GM13977 (cell line): ENCODE measurements around the gene POFUT2.
A peak's percentile ranks its signal among the peaks of the same experiment; 100 is the strongest.

Source experiments
- DNase-seq: peaks from one replicate; pipeline ENCODE4 v3.0.0; 2012; ENCODE audit warnings: low spot score
- in situ Hi-C: fragments of 300-500 bp; cut with MboI; formaldehyde crosslinking; loops from one replicate; pipeline ENCODE4 v1.12.0; 2022; ENCODE audit warnings: low sequenced_read_pairs, low pct_unique_long_range_greater_than_20kb, mixed read lengths, inconsistent platforms; ENCODE audit not compliant: unreplicated experiment
- TF ChIP-seq, protein P1 (sequence below): IDR thresholded peaks from 2 replicates; pipeline ENCODE4 v1.5.1; 2012; ENCODE audit warnings: mild to moderate bottlenecking, control low read depth; ENCODE audit not compliant: insufficient read depth; ENCODE audit errors: extremely low read depth, missing control alignments

POFUT2 gene

DNA sequence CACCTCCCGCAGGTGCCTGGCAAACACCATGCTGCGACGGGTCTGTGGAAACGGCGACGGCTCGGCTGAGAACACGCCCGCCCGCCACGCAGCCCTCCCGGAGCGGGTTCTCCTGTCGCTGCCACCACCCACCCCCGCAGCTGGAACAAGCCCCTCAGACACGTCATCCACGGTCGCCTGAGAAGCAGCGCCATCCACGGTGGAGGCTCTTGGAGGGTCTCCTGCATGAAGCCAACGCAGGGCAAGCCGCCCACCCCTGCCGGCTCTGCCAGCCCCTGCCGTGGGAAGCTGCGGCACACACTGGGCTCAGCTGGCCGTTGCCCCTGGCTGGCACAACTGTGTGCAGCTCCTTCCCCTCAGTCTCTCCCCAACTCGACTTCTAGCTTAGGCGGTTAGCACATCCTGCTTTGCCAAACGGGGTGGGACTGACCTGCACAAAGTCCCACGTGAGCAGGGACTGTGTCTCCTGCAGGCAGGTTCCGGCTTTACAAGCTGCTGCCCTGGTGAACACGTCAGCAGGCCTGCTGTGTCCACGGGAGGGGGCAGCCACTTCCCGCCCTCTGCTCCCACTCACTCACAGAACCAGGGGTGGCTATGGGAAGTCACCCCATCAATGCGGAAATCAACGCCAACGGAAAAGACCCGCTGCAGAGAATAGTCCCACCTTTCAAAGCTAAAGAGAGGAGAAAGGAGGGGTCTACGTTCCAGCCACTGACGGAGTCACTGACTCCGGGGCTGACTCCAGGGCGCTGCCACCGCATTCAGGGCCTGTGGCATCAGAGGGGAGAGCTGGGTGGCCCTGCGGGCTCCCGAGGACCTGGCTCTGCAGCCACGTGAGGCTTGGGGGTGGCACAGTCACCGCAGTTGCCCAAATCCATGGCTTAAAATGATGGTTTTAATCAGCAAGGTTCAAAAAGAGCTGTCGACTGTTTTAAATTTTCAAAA lies 10.3 kb downstream of the POFUT2 start:
- TF ChIP-seq, protein P1, sequence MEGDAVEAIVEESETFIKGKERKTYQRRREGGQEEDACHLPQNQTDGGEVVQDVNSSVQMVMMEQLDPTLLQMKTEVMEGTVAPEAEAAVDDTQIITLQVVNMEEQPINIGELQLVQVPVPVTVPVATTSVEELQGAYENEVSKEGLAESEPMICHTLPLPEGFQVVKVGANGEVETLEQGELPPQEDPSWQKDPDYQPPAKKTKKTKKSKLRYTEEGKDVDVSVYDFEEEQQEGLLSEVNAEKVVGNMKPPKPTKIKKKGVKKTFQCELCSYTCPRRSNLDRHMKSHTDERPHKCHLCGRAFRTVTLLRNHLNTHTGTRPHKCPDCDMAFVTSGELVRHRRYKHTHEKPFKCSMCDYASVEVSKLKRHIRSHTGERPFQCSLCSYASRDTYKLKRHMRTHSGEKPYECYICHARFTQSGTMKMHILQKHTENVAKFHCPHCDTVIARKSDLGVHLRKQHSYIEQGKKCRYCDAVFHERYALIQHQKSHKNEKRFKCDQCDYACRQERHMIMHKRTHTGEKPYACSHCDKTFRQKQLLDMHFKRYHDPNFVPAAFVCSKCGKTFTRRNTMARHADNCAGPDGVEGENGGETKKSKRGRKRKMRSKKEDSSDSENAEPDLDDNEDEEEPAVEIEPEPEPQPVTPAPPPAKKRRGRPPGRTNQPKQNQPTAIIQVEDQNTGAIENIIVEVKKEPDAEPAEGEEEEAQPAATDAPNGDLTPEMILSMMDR, result no peak
- DNase-seq, result no peak
- in situ Hi-C loops, result no loop called here

DNA sequence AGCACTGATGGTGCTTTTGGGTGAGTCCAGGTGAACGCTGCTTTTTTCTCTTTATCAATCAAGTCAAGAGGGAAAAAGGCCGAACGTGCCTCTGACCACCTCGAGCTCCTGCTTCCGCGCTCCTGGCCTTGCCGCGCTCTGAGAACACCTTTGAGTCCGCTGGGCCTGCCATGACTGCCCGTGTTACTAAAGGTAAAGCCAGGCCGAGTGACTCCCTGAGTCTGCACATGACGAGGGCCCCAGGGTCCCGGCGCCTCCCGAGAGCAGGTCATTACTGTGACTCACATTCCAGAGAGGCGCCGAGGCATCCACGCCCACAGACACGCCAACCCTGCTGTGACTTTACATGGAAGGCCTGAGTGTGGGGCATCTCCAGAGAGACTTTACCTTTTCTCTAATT lies 11.1 kb downstream of the POFUT2 start:
- in situ Hi-C loops, result no loop called here
- TF ChIP-seq, protein P1, result no peak
- no peak for DNase-seq

DNA sequence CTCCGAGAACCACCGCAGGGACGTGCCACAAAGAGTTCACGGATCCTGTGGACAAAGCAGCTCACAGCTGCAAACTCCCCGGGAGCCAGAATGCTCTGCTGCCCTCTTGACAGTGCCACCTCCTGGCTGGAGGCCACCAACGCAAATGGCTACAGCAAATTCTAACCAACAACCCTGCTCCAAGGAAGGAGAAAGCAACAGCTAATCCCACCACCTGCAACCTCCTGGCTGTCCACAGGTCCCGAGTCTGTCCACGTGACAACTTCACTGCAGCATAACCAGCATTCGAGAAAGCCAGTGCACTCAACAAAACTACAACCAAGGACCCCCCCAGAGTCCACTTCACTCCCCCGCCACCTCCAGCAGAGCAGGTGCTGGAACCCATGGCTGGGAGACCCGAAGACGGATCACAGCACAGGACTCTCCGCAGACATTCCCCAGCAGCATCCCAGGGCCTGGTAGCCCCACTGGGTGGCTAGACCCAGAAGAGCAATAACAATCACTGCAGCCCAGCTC lies 17.3 kb downstream of the POFUT2 start:
- TF ChIP-seq, protein P1, result peak; percentile 22
- no peak for DNase-seq
- in situ Hi-C loops, result no loop called here

DNA sequence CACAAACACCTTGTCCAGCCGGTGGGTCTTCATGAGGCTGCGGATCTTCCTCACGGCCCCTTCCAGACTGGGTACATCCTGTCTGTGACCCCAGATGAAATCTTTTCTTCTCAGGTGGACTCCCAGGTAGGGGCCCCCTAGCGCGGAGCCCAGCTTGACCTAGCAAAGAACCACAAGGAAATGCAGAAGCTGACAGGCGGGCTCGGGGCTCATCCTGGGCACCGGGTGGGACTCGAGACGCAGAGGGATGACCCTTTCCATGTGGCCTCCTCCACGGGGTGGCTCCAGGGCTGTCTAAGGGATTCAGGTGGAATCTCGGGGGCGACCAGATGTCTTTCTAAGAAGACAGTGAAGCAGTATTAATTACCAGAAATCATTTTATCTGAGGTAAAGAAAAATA lies 17.8 kb downstream of the POFUT2 start:
- TF ChIP-seq, protein P1, result no peak
- in situ Hi-C loops, result no loop called here
- no peak for DNase-seq

DNA sequence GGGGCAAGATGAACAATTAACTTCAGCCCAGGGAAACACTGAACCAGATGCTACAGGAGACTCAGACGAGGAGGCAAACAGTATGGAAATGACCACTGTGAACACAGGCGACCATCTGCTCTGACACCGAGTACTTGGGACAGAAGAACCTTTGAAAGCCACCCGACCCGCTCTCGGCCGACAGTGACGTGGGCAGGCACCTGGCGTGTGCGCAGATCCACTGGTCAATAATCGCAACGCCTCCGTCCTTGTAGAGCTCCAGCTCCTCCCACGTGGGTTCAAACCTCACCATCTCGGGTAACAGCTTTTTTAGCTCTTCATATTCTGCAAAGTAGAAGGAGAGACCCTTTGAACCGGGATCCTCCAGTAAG lies 20.3 kb downstream of the POFUT2 start:
- in situ Hi-C loops, result no loop called here
- TF ChIP-seq, protein P1, result no peak

DNA sequence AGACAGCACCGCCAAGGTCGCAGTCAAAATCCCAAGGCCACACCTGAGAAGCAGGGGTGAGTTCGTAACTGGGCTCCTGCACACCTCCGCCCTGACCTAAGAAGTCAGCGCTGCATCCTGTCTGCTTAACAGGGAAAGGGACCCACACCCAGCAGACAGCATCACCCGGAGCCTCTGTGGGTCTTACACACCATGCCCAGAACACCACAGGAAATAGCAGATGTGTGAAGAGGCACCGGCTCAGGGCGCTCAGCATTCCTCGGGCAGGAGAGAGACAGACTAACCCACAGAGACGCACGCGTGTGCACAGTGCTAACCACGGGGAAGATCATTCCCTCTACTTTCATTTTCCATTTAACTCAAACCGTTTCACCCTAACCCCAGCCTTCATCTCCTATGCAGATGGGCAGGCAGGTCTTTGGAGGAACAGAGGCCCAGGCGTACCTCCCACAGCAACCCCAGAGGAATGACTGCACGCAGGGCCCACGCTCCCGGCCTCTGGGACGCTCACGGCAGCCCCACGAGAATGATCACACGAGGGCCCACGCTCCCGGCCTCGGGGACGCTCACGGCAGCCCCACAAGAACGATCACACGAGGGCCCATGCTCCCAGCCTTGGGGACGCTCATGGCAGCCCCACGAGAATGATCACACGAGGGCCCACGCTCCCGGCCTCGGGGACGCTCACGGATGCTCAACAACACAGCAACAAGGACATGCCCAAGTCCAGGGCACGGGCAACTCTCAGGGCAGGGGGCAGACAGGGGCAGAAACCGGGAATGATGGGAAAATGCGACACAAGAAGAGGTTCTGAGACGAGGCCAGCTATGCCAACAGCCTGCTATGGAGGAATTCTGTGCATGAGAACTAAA lies 20.9 kb downstream of the POFUT2 start:
- DNase-seq, result no peak
- TF ChIP-seq, protein P1, result no peak
- in situ Hi-C loops, result no loop called here

More for the DNA sequence above, 20.3 kb downstream of the POFUT2 start:
- no peak for DNase-seq
